ENCODE data around the gene ZNF521. TPM values are rescaled to one million over a fixed set of nuclear protein-coding genes. Genes with fewer than 3 reads are reported as not detected.

The ZNF521 gene
- total and polyA plus RNA-seq, 4 donors, result 0.50 to 3.7 (median 1.5) TPM

DNA sequence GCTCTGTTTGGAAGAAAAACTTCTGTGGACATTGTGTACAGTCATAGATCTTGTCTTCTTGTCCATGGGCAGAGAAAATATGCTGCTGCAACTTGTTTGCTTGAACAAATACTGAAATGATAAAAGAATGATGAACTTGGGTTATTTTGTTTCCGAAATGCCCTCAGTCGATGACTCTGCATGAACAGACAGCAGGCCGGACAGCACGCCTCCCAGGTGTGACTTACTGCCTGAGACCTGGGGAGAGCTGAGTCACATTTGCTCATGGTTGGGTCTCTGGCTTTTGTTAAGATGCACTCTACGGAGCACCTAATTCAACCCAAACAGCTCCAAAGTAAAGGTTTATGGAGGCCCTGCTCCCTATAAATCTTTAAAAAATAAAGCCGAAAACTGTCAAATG, 262.5 kb downstream of the ZNF521 start:
- no peak for DNase-seq (ENCODE audit: low spot score)
- Histone ChIP-seq H3K27me3 (ENCODE audit: control insufficient read depth in 4 of 4, insufficient read depth in 4 of 4, low read length in 3 of 4) (no peaks in the 10 kb centered on the region), H3K36me3 (ENCODE audit: control insufficient read depth in 4 of 4, insufficient read depth in 3 of 4, low read depth in 1 of 4, low read length in 3 of 4) (no peaks in the 10 kb centered on the region), H3K9me3 (ENCODE audit: control insufficient read depth in 4 of 4, low read length in 3 of 4) (no peaks in the 10 kb centered on the region), H3K4me3 (ENCODE audit: low read depth in 1 of 3, low read length in 3 of 3) (no peak overlapping the region), H3K9ac (ENCODE audit: low read depth in 1 of 2, low read length in 2 of 2) (no peak overlapping the region), H3K27ac (ENCODE audit: low read depth in 1 of 2, low read length in 2 of 2) (no peak overlapping the region), H3K4me1 (ENCODE audit: control insufficient read depth in 4 of 4, insufficient read depth in 4 of 4, low read length in 3 of 4) (no peaks in the 10 kb centered on the region)
- no peak for TF ChIP-seq YY1 (IDR thresholded peaks at IDR 0.05)
- TF ChIP-seq FOXA1 (IDR thresholded peaks at IDR 0.05), result no peak
- TF ChIP-seq RXRA (IDR thresholded peaks at IDR 0.05), result no peak
- no peak for TF ChIP-seq CTCF (IDR thresholded peaks at IDR 0.05; ENCODE audit: low read depth, low read length, missing input control)
- TF ChIP-seq, protein P1, sequence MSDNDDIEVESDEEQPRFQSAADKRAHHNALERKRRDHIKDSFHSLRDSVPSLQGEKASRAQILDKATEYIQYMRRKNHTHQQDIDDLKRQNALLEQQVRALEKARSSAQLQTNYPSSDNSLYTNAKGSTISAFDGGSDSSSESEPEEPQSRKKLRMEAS (IDR thresholded peaks at IDR 0.05), result no peak
- TF ChIP-seq, protein P2, sequence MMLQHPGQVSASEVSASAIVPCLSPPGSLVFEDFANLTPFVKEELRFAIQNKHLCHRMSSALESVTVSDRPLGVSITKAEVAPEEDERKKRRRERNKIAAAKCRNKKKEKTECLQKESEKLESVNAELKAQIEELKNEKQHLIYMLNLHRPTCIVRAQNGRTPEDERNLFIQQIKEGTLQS (IDR thresholded peaks at IDR 0.05), result no peak
- no peak for TF ChIP-seq HNF4G (IDR thresholded peaks at IDR 0.05)
- 92% methylated on average over 6 of the region's 6 CpGs for WGBS

- no peak overlapping the region for H3K9ac ChIP-seq (ENCODE audit: low read depth in 1 of 2, low read length in 2 of 2)
Measured at GRCh38 chr18:25086876-25087275, 265.1 kb downstream of the ZNF521 start.

More at GRCh38 chr18:25086876-25087275, 265.1 kb downstream of the ZNF521 start:
- Histone ChIP-seq H3K4me3 (ENCODE audit: low read depth in 1 of 3, low read length in 3 of 3) (no peak overlapping the region), H3K27ac (ENCODE audit: low read depth in 1 of 2, low read length in 2 of 2) (no peak overlapping the region), H3K4me1 (ENCODE audit: control insufficient read depth in 4 of 4, insufficient read depth in 4 of 4, low read length in 3 of 4) (no peaks in the 10 kb centered on the region), H3K9me3 (ENCODE audit: control insufficient read depth in 4 of 4, low read length in 3 of 4) (no peaks in the 10 kb centered on the region), H3K36me3 (ENCODE audit: control insufficient read depth in 4 of 4, insufficient read depth in 3 of 4, low read depth in 1 of 4, low read length in 3 of 4) (no peaks in the 10 kb centered on the region), H3K27me3 (ENCODE audit: control insufficient read depth in 4 of 4, insufficient read depth in 4 of 4, low read length in 3 of 4) (no peaks in the 10 kb centered on the region)
- WGBS, result 81% methylated on average over 2 of the region's 2 CpGs
- TF ChIP-seq, protein P1 (IDR thresholded peaks at IDR 0.05), result no peak
- TF ChIP-seq, protein P3, sequence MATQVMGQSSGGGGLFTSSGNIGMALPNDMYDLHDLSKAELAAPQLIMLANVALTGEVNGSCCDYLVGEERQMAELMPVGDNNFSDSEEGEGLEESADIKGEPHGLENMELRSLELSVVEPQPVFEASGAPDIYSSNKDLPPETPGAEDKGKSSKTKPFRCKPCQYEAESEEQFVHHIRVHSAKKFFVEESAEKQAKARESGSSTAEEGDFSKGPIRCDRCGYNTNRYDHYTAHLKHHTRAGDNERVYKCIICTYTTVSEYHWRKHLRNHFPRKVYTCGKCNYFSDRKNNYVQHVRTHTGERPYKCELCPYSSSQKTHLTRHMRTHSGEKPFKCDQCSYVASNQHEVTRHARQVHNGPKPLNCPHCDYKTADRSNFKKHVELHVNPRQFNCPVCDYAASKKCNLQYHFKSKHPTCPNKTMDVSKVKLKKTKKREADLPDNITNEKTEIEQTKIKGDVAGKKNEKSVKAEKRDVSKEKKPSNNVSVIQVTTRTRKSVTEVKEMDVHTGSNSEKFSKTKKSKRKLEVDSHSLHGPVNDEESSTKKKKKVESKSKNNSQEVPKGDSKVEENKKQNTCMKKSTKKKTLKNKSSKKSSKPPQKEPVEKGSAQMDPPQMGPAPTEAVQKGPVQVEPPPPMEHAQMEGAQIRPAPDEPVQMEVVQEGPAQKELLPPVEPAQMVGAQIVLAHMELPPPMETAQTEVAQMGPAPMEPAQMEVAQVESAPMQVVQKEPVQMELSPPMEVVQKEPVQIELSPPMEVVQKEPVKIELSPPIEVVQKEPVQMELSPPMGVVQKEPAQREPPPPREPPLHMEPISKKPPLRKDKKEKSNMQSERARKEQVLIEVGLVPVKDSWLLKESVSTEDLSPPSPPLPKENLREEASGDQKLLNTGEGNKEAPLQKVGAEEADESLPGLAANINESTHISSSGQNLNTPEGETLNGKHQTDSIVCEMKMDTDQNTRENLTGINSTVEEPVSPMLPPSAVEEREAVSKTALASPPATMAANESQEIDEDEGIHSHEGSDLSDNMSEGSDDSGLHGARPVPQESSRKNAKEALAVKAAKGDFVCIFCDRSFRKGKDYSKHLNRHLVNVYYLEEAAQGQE (IDR thresholded peaks at IDR 0.05), result no peak
- no peak for TF ChIP-seq NR2F2 (IDR thresholded peaks at IDR 0.05)
- TF ChIP-seq RAD21 (IDR thresholded peaks at IDR 0.05), result no peak
- TF ChIP-seq CTCF (IDR thresholded peaks at IDR 0.05; ENCODE audit: low read depth, low read length, missing input control), result no peak
- TF ChIP-seq FOXA1 (IDR thresholded peaks at IDR 0.05), result no peak
- TF ChIP-seq GABPA (IDR thresholded peaks at IDR 0.05 in 1 of 2, conservative IDR thresholded peaks at IDR 0.05 in 1 of 2), result no peak
- TF ChIP-seq HNF4A (conservative IDR thresholded peaks at IDR 0.05), result no peak
- no peak for TF ChIP-seq ZBTB33 (IDR thresholded peaks at IDR 0.05)
- no peak for TF ChIP-seq TAF1 (conservative IDR thresholded peaks at IDR 0.05)
- no peak for TF ChIP-seq JUND (IDR thresholded peaks at IDR 0.05)
- TF ChIP-seq EGR1 (IDR thresholded peaks at IDR 0.05; ENCODE audit: low read depth in 2 of 2), result no peak
- no peak for TF ChIP-seq SP1 (IDR thresholded peaks at IDR 0.05)
- TF ChIP-seq YY1 (IDR thresholded peaks at IDR 0.05), result no peak
- DNase-seq (ENCODE audit: low spot score), result no peak
